OCI-LY7 (cell line): Measurements from ENCODE around the gene PLSCR5. TPM values are rescaled to one million over a fixed set of nuclear protein-coding genes. Genes with fewer than 3 reads are reported as not detected.

ENCODE experiments used
- BruUV-seq: library from RNA; stranded (reverse); fragments of 400-500 nt; replicated peaks from 2 replicates; lab custom pipeline; 2021; lab: Mats Ljungman, UMichigan
- CTCF ChIA-PET: fragments of 300-600 bp; sonication (Branson Sonifier 250); formaldehyde crosslinking; loops from one replicate; lab custom pipeline; 2022; ENCODE audit warnings: antibody characterized with exemption; ENCODE audit not compliant: unreplicated experiment; lab: Charles Lee
- POLR2A ChIA-PET: fragments of 300-600 bp; sonication (Branson Sonifier 250); formaldehyde crosslinking; loops from one replicate; lab custom pipeline; 2022; ENCODE audit warnings: antibody characterized with exemption; lab: Charles Lee
- DNase-seq: peaks from one replicate; pipeline ENCODE4 v3.0.0-alpha.2; 2015; ENCODE audit warnings: low spot score
- H2AFZ ChIP-seq: fragments of 200-600 bp; sonication (generic), shearing (Covaris generic); 2 replicates; pipeline ENCODE4 v1.6.1; 2014; ENCODE audit warnings: mild to moderate bottlenecking, antibody characterized with exemption, low read length, moderate library complexity
- H3K27ac ChIP-seq: fragments of 200-600 bp; sonication (generic); 2 replicates; pipeline ENCODE4 v1.5.1; 2014; ENCODE audit warnings: mixed run types, low read depth, mild to moderate bottlenecking, moderate library complexity, low read length, inconsistent platforms; ENCODE audit not compliant: poor library complexity, severe bottlenecking
- H3K36me3 ChIP-seq: fragments of 200-600 bp; sonication (generic); 2 replicates; pipeline ENCODE4 v1.6.1; 2014; ENCODE audit warnings: mild to moderate bottlenecking, antibody characterized with exemption, low read length, moderate library complexity, mixed read lengths; ENCODE audit not compliant: insufficient read depth
- H3K4me1 ChIP-seq: fragments of 200-600 bp; sonication (generic); 2 replicates; pipeline ENCODE4 v1.5.1; 2014; ENCODE audit warnings: mild to moderate bottlenecking, low read length; ENCODE audit not compliant: insufficient read depth, poor library complexity, severe bottlenecking
- H3K4me2 ChIP-seq: fragments of 200-600 bp; sonication (generic); 2 replicates; pipeline ENCODE4 v1.6.1; 2014; ENCODE audit warnings: mild to moderate bottlenecking, low read length
- H3K4me3 ChIP-seq: fragments of 200-600 bp; sonication (generic); 2 replicates; pipeline ENCODE4 v1.5.1; 2014; ENCODE audit warnings: mild to moderate bottlenecking, low read depth, low read length; ENCODE audit not compliant: poor library complexity, severe bottlenecking
- H3K79me2 ChIP-seq: fragments of 200-600 bp; sonication (generic); 2 replicates; pipeline ENCODE4 v1.6.1; 2016; ENCODE audit warnings: low read depth, mild to moderate bottlenecking, low read length, moderate library complexity, mixed read lengths; ENCODE audit not compliant: insufficient read depth
- H3K9me2 ChIP-seq: fragments of 200-600 bp; sonication (generic); 2 replicates; pipeline ENCODE4 v1.6.1; 2016; ENCODE audit warnings: mild to moderate bottlenecking, low read length, mixed read lengths; ENCODE audit not compliant: insufficient read depth
- H3K9me3 ChIP-seq: fragments of 200-600 bp; sonication (generic); 2 replicates; pipeline ENCODE4 v1.6.1; 2014; ENCODE audit warnings: mild to moderate bottlenecking, mixed run types, low read length, mixed read lengths
- H4K20me1 ChIP-seq: fragments of 200-600 bp; sonication (generic); 2 replicates; pipeline ENCODE4 v1.6.1; 2014; ENCODE audit warnings: mild to moderate bottlenecking, antibody characterized with exemption, low read length, moderate library complexity, mixed read lengths; ENCODE audit not compliant: insufficient read depth
- CTCF ChIP-seq: fragments of 200-600 bp; sonication (generic); conservative IDR thresholded peaks from 2 replicates; pipeline ENCODE4 v1.5.1; 2014; ENCODE audit warnings: mild to moderate bottlenecking, antibody characterized with exemption, low read length, moderate library complexity, mixed read lengths
- EZH2phosphoT487 ChIP-seq: fragments of 200-600 bp; sonication (generic); IDR thresholded peaks from 2 replicates; pipeline ENCODE4 v1.6.1; 2018; ENCODE audit warnings: low read depth, borderline replicate concordance, mild to moderate bottlenecking, mixed run types, antibody characterized with exemption, low read length, moderate library complexity, mixed read lengths
- intact Hi-C: fragments of 100-400 bp; cut with micrococcal nuclease; formaldehyde crosslinking; loops from one replicate; pipeline ENCODE4 v1.10.0; 2022; ENCODE audit not compliant: unreplicated experiment
- total RNA-seq, 2 experiments: library from RNA; depleted of rRNA in 1 of 2; stranded (reverse); fragments of >200 nt in 1 of 2; shearing (Covaris generic) in 1 of 2; gene quantifications; 2 replicates each; pipeline ENCODE4 v1.2.3, GENCODE V29; 2014 to 2022

PLSCR5 gene
- total RNA-seq, 2 experiments from 2014 or later: not detected

- Histone ChIP-seq H3K4me2 (no peak overlapping the region), H3K27ac (no peak overlapping the region), H3K4me3 (no peak overlapping the region), H3K4me1 (no peaks in the 10 kb centered on the region), H3K9me2 (no peaks in the 10 kb centered on the region), H3K79me2 (no peaks in the 10 kb centered on the region), H2AFZ (no peak overlapping the region), H4K20me1 (no peaks in the 10 kb centered on the region), H3K36me3 (no peaks in the 10 kb centered on the region), H3K9me3 (no peaks in the 10 kb centered on the region)
- DNase-seq: no peak
- intact Hi-C loops: no loop called here
- ChIA-PET POLR2A (no interaction called here), CTCF (no interaction called here)
- no peak for TF ChIP-seq CTCF
- no peak for TF ChIP-seq EZH2phosphoT487
- no TSS peak for BruUV-seq
Observed at GRCh38 chr3:146598535-146598934, 6.6 kb downstream of the PLSCR5 start.

GRCh38 chr3:146594843-146595482 lies 10.2 kb downstream of the PLSCR5 start:
- Histone ChIP-seq H3K27ac (no peak overlapping the region), H3K79me2 (no peaks in the 10 kb centered on the region), H2AFZ (no peak overlapping the region), H3K4me2 (no peak overlapping the region), H3K9me3 (no peaks in the 10 kb centered on the region), H3K4me1 (no peaks in the 10 kb centered on the region), H3K9me2 (no peaks in the 10 kb centered on the region), H3K36me3 (no peaks in the 10 kb centered on the region), H3K4me3 (no peak overlapping the region), H4K20me1 (no peaks in the 10 kb centered on the region)
- intact Hi-C loops: no loop called here
- TF ChIP-seq EZH2phosphoT487: no peak
- TF ChIP-seq CTCF: peak; percentile 71
- BruUV-seq: no TSS peak
- ChIA-PET CTCF (no interaction called here), POLR2A (no interaction called here)
- DNase-seq: peak; percentile 5

GRCh38 chr3:146593776-146594175 lies 11.4 kb downstream of the PLSCR5 start:
- no peak overlapping the region for H3K4me3 ChIP-seq
- H3K36me3 ChIP-seq: no peaks in the 10 kb centered on the region
- no peaks in the 10 kb centered on the region for H3K4me1 ChIP-seq
- H3K4me2 ChIP-seq: no peak overlapping the region
- no peaks in the 10 kb centered on the region for H3K79me2 ChIP-seq
- H3K27ac ChIP-seq: no peak overlapping the region
- no peaks in the 10 kb centered on the region for H3K9me3 ChIP-seq
- no peaks in the 10 kb centered on the region for H4K20me1 ChIP-seq
- no TSS peak for BruUV-seq
- intact Hi-C loops: no loop called here
- ChIA-PET POLR2A (interaction anchor here (0.7 to 0.9 kb wide), 2 partner anchors 132 to 595 kb away, joined by 3 to 4 read pairs; no protein-coding TSS in a partner anchor), CTCF (no interaction called here)
- no peak overlapping the region for H2AFZ ChIP-seq
- no peaks in the 10 kb centered on the region for H3K9me2 ChIP-seq
- TF ChIP-seq CTCF (no peak), EZH2phosphoT487 (no peak)
- no peak for DNase-seq
